Stomach (tissue), 9 donors: Measurements from ENCODE around the gene TMEM235. TPM values are rescaled to one million over a fixed set of nuclear protein-coding genes. Genes with fewer than 3 reads are reported as not detected.

Source experiments
- DNase-seq, 2 donors: peaks; one replicate each; pipeline versions ENCODE4 v3.0.0 to v3.0.0-alpha.2; 2013 to 2019
- H3K27ac ChIP-seq, 5 donors: fragments of 200-600 bp in 4 of 5; sonication (generic) in 4 of 5; one replicate each; pipeline ENCODE4 v1.5.1; 2013 to 2019; ENCODE audit warnings: mild to moderate bottlenecking in 1 of 5, moderate library complexity in 1 of 5
- H3K27me3 ChIP-seq, 3 donors: fragments of 200-600 bp; sonication (generic); one replicate each; pipeline ENCODE4 v1.5.1; 2017 to 2019; ENCODE audit warnings: mixed run types in 1 of 3
- H3K36me3 ChIP-seq, 4 donors: fragments of 200-600 bp; sonication (generic); 1 replicate in 3 of 4; 2 replicates in 1 of 4; pipeline ENCODE4 v1.5.1; 2016 to 2019
- H3K4me1 ChIP-seq, 4 donors: fragments of 200-600 bp; sonication (generic); one replicate each; pipeline ENCODE4 v1.5.1; 2016 to 2019
- H3K4me3 ChIP-seq, 4 donors: fragments of 200-600 bp; sonication (generic) in 3 of 4; one replicate each; pipeline ENCODE4 v1.5.1; 2016 to 2019; ENCODE audit warnings: mild to moderate bottlenecking in 1 of 4
- H3K9me3 ChIP-seq, 4 donors: fragments of 200-600 bp; sonication (generic); one replicate each; pipeline ENCODE4 v1.5.1; 2016 to 2019
- CTCF ChIP-seq, 7 experiments: fragments of 450-650 bp in 4 of 7; fragments of 200-600 bp in 3 of 7; sonication (generic) in 3 of 7; IDR thresholded peaks; one replicate each; pipeline ENCODE4 v1.5.1; 2016 to 2019; ENCODE audit warnings: antibody characterized with exemption in 7 of 7, control low read depth in 2 of 7, mild to moderate bottlenecking in 1 of 7
- EP300 ChIP-seq: sonication (generic); formaldehyde crosslinking; IDR thresholded peaks from one replicate; pipeline ENCODE4 v1.6.1; 2017; ENCODE audit warnings: antibody characterized with exemption
- POLR2A ChIP-seq, 4 donors: fragments of 450-650 bp; IDR thresholded peaks; one replicate each; pipeline ENCODE4 v1.6.1; 2016; ENCODE audit warnings: antibody characterized with exemption in 4 of 4, control low read depth in 2 of 4, mild to moderate bottlenecking in 1 of 4, moderate library complexity in 1 of 4
- POLR2AphosphoS5 ChIP-seq, 3 donors: sonication (generic); formaldehyde crosslinking; IDR thresholded peaks; one replicate each; pipeline ENCODE4 v1.6.1; 2016; ENCODE audit warnings: antibody characterized with exemption in 3 of 3
- WGBS, 5 donors: extraction: QIAGEN DNeasy Blood & Tissue Kit in 3 of 5; methylation state at CpG; one replicate each; pipeline versions ENCODE4 v1.1.5 to v1.1.7; 2013 to 2018; 5-methylcytosine and 5-hydroxymethylcytosine counted together
- intact Hi-C: fragments of 100-400 bp; cut with DNase I; formaldehyde crosslinking; loops from one replicate; pipeline ENCODE4 v1.15.1; 2023; ENCODE audit warnings: low total_unique reads
- polyA plus RNA-seq, 3 donors: library from polyadenylated mRNA; stranded (reverse); fragments of 200-250 nt; gene quantifications; one replicate each; pipeline ENCODE4 v1.2.3, GENCODE V29; 2013
- small RNA-seq, 4 donors: library from RNA; depleted of rRNA; stranded (forward); fragments of <200 nt; gene quantifications; one replicate each; pipeline ENCODE3, GENCODE V24; 2016
- total RNA-seq, 5 donors: library from RNA; depleted of rRNA; stranded (reverse); fragments of >200 nt; gene quantifications; one replicate each; pipeline versions ENCODE4 v1.1.0 to v1.2.3, GENCODE V29; 2014 to 2016
- donor health status: healthy with polysubstance abuse.
- donor health status: Bipolar disorder and iron deficiency.
- donor health status: healthy.

The TMEM235 gene
- total and polyA plus RNA-seq, 8 donors: not detected

- Histone ChIP-seq H3K36me3 (no peaks in the 10 kb centered on the region), H3K4me3 (no peak overlapping the region), H3K27me3 (no peaks in the 10 kb centered on the region), H3K9me3 (no peaks in the 10 kb centered on the region), H3K27ac (no peak overlapping the region), H3K4me1 (peaks cover 0 to under 1% (median 0%) of the 10 kb centered on the region in 4 donors)
- TF ChIP-seq POLR2AphosphoS5 (IDR thresholded peaks at IDR 0.05): no peak
- no peak for TF ChIP-seq POLR2A (IDR thresholded peaks at IDR 0.05)
- no peak for TF ChIP-seq CTCF (IDR thresholded peaks at IDR 0.05)
- no peak for TF ChIP-seq EP300
- DNase-seq: no peak
- intact Hi-C loops: no loop called here
- 74 to 80% (median 77%) methylated on average over 10 of the region's 10 CpGs for WGBS, 5 donors
These were observed 52.7 kb downstream of the TMEM235 start for GRCh38 chr17:78284146-78284545.

- Histone ChIP-seq H3K27me3 (no peaks in the 10 kb centered on the region), H3K4me3 (no peak overlapping the region), H3K9me3 (no peaks in the 10 kb centered on the region), H3K4me1 (peaks cover 4 to 15% (median 9%) of the 10 kb centered on the region in 4 donors), H3K36me3 (no peaks in the 10 kb centered on the region), H3K27ac (no peak overlapping the region)
- 73 to 90% (median 85%) methylated on average over 6 of the region's 6 CpGs for WGBS, 5 donors
- DNase-seq: no peak
- TF ChIP-seq POLR2A (IDR thresholded peaks at IDR 0.05) (no peak), CTCF (IDR thresholded peaks at IDR 0.05) (no peak), POLR2AphosphoS5 (IDR thresholded peaks at IDR 0.05) (no peak), EP300 (no peak)
- intact Hi-C loops: loop anchor here (5.0 kb wide), 1 partner anchor 133 kb away; no protein-coding TSS in a partner anchor
These were observed 57.6 kb downstream of the TMEM235 start for GRCh38 chr17:78289004-78289403.

GRCh38 chr17:78289802-78290363 lies 58.5 kb downstream of the TMEM235 start:
- Histone ChIP-seq H3K4me3 (no peak overlapping the region), H3K9me3 (no peaks in the 10 kb centered on the region), H3K36me3 (no peaks in the 10 kb centered on the region), H3K4me1 (peaks cover 4 to 15% (median 9%) of the 10 kb centered on the region in 4 donors), H3K27me3 (no peaks in the 10 kb centered on the region), H3K27ac (no peak overlapping the region)
- DNase-seq: peak; percentile 82 to 96
- WGBS, 5 donors: 14 to 20% (median 17%) methylated on average over 15 of the region's 15 CpGs
- intact Hi-C loops: loop anchor here (5.0 kb wide), 1 partner anchor 132 kb away; no protein-coding TSS in a partner anchor
- TF ChIP-seq POLR2AphosphoS5 (IDR thresholded peaks at IDR 0.05) (peak in 2 of 3 donors; percentile 14 to 79), CTCF (IDR thresholded peaks at IDR 0.05) (peak in 5 of 7 experiments; percentile 59 to 94 (median 77)), EP300 (no peak), POLR2A (IDR thresholded peaks at IDR 0.05) (no peak)

Small RNAs within 50 kb of the gene (small RNA-seq; reads per million reads assigned to genes)
- 0 reads per million in 4 donors for gene AC087645.1

Other genes with a start within 250 kb of the TMEM235 start
- gene TMC6, start 102.9 kb upstream of the TMEM235 start, total RNA-seq: 100 to 1,000 TPM in 1 of 5 donors, 10 to 100 TPM in 4; 29.9 to 223 (median 46.1) TPM
- gene TMC6, start 102.9 kb upstream of the TMEM235 start, polyA plus RNA-seq: 10 to 100 TPM in 2 of 3 donors, 1 to 10 TPM in 1; 9.2 to 43.5 (median 17.9) TPM
- 10 to 100 TPM in 2 of 5 donors, 1 to 10 TPM in 3; 4.1 to 19.8 (median 7.8) TPM for gene TMC8, start 100.9 kb upstream of the TMEM235 start, total RNA-seq
- 1 to 10 TPM; 1.6 to 3.3 (median 2.4) TPM for gene TMC8, start 100.9 kb upstream of the TMEM235 start, polyA plus RNA-seq
- not detected for gene C17orf99, start 85.2 kb upstream of the TMEM235 start, total RNA-seq
- under 1 TPM in 1 of 3 donors, not detected in 2; 0.08 TPM for gene C17orf99, start 85.2 kb upstream of the TMEM235 start, polyA plus RNA-seq
- gene SYNGR2, start 63.0 kb upstream of the TMEM235 start, total RNA-seq: 100 to 1,000 TPM in 1 of 5 donors, 10 to 100 TPM in 4; 28.6 to 219 (median 44.9) TPM
- 100 to 1,000 TPM in 1 of 3 donors, 10 to 100 TPM in 2; 36.0 to 151 (median 71.7) TPM for gene SYNGR2, start 63.0 kb upstream of the TMEM235 start, polyA plus RNA-seq
- gene TK1, start 44.6 kb upstream of the TMEM235 start, total RNA-seq: 10 to 100 TPM in 4 of 5 donors, 1 to 10 TPM in 1; 4.5 to 35.6 (median 17.8) TPM
- 10 to 100 TPM in 2 of 3 donors, 1 to 10 TPM in 1; 8.7 to 38.1 (median 17.7) TPM for gene TK1, start 44.6 kb upstream of the TMEM235 start, polyA plus RNA-seq
- 100 to 1,000 TPM in 3 of 5 donors, 10 to 100 TPM in 2; 29.6 to 189 (median 109) TPM for gene AFMID, start 44.3 kb upstream of the TMEM235 start, total RNA-seq
- 10 to 100 TPM; 25.7 to 39.7 (median 27.2) TPM for gene AFMID, start 44.3 kb upstream of the TMEM235 start, polyA plus RNA-seq
- 10 to 100 TPM in 1 of 5 donors, 1 to 10 TPM in 3, not detected in 1; 3.9 to 10.5 (median 5.4) TPM for gene BIRC5, start 17.4 kb upstream of the TMEM235 start, total RNA-seq
- gene BIRC5, start 17.4 kb upstream of the TMEM235 start, polyA plus RNA-seq: 10 to 100 TPM in 2 of 3 donors, 1 to 10 TPM in 1; 3.4 to 10.3 (median 10.1) TPM
- 10 to 100 TPM; 48.4 to 62.9 (median 52.2) TPM for gene SOCS3, start 128.4 kb downstream of the TMEM235 start, total RNA-seq
- gene SOCS3, start 128.4 kb downstream of the TMEM235 start, polyA plus RNA-seq: 10 to 100 TPM; 18.7 to 46.9 (median 39.7) TPM
- gene PGS1, start 147.0 kb downstream of the TMEM235 start, total RNA-seq: 100 to 1,000 TPM in 2 of 5 donors, 10 to 100 TPM in 3; 27.8 to 209 (median 41.7) TPM
- gene PGS1, start 147.0 kb downstream of the TMEM235 start, polyA plus RNA-seq: 10 to 100 TPM; 11.9 to 19.1 (median 14.9) TPM